Endometrial microvascular endothelial cells (primary cell): ENCODE data around the gene ARHGDIG. TPM values are rescaled to one million over a fixed set of nuclear protein-coding genes. Genes with fewer than 3 reads are reported as not detected.
"Not testable (repeated sequence)": the region's sequence is repeated elsewhere in the genome, so short reads cannot be mapped to it uniquely, and the experiment has no call there.

Experiments used
- in situ Hi-C: cut with HindIII; loops from 2 replicates; pipeline ENCODE4 v1.10.0; 2017; ENCODE audit warnings: low sequenced_read_pairs, low pct_unique_long_range_greater_than_20kb; ENCODE audit errors: inconsistent ontology term
- total RNA-seq: library from RNA; depleted of rRNA; stranded (reverse); fragments of >200 nt; gene quantifications from one replicate; pipeline ENCODE4 v1.2.3, GENCODE V29; 2015; ENCODE audit errors: inconsistent ontology term

The ARHGDIG gene
- total RNA-seq, 1 donor from 2014 or later = not detected

DNA sequence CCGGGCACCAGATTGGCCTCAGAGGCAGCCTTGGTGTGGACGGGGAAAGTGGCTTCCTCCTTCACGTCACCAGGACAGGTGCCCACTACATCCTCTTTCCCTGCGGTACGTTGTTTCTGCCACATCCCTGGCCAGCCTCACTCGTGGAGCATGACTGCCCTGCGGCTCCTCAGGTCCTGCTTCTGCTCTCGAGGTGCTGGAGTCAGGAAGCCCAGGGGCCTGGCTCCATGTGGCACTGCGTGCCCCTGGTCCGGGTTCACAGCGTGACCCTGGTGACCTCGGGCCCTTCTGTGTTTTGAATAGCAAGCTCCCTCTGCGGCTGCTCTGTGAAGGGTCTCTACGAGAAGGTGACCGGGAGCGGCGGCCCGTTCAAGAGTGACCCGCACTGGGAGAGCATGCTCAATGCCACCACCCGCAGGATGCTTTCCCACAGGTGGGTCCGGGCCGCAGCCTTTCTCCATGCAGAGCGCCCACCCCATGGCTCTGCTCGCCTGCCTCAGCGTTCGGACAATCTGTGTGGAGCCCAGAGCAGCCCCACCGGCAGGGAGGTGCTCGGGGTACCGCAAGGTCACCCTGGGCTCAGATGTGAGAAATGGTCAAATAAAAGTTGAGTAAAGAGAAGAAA, 18.2 kb upstream of the ARHGDIG start:
- in situ Hi-C loops = no loop called here

DNA sequence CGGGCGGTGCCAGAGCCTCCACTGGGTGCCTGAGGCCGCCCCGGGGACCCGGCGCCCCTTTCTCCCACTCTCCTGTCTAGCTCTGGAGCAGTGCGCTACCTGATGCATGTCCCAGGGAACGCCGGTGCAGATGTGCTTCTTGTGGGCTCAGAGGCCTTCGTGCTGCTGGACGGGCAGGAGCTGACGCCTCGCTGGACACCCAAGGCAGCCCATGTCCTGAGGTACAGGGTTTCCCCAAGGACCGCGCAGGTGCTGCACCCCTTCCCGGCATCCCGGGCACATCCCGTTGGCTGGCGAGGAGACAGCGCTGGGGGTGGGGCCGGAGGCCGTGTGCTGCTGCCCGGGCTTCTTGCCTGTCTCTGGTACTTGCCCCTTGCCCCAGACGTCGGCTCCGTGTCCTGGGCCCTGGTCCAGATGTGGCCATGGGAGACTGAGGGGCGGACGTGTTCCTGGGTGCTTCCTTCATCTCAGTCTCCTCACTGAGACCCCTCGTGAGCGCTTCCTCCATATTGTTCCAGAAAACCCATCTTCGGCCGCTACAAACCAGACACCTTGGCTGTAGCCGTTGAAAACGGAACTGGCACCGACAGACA, 17.1 kb upstream of the ARHGDIG start:
- in situ Hi-C loops = no loop called here

DNA sequence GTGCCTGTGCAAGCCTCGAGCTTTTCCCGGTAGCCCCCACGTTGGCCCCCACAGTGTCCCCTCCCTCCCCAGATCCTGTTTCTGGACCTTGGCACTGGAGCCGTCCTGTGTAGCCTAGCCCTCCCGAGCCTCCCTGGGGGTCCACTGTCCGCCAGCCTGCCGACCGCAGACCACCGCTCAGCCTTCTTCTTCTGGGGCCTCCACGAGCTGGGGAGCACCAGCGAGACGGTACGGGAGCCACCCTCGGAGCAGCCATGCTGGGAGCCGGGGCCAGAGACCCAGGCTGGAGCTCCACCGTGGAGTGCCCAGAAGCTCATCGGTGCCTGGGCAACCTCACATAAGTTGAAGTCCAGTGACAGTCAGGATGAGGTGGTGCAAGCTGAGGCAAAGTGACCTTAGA, 16.4 kb upstream of the ARHGDIG start:
- in situ Hi-C loops = no loop called here

DNA sequence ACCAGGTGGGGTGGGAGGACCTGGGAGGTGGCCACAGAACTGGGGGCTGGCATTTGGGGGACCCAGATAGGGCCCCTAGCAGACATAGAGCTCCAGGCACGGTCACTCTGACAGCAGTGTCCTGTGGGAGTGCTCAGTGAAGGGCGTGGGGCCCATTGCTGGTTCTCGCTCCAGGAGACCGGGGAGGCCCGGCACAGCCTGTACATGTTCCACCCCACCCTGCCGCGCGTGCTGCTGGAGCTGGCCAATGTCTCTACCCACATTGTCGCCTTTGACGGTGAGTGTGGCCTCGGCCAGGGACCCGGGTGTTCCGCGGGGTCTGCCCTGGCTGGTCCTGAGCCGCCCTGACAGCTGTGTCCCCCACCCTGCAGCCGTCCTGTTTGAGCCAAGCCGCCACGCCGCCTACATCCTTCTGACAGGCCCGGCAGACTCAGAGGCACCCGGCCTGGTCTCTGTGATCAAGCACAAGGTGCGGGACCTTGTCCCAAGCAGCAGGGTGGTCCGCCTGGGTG, 15.9 kb upstream of the ARHGDIG start:
- in situ Hi-C loops = no loop called here

DNA sequence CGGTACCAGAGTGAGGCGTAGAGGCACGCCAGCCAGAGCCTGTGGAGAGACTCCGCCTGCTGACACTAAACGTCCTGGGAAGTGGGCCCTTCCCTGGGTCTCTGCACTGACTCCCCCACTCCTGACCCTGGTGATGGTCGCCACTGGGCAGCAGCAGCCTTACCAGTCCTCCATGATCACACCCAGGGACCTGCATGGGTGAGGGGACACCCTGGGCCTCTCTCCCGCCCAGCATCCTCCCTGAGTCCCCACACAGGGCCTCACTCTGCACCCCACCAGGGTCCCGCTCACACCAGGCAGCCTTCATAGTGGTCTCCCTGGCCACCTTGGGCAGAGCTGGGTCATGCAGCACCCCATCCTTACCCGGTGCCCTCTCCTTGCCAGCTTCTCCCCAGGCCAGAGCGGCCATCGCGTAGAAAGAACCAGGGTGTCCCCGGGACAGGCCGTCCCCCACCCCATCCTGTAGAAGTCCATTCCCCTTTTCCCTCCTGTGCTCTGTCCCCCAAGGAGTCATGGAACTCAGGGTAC, 15.3 kb upstream of the ARHGDIG start:
- in situ Hi-C loops = no loop called here

DNA sequence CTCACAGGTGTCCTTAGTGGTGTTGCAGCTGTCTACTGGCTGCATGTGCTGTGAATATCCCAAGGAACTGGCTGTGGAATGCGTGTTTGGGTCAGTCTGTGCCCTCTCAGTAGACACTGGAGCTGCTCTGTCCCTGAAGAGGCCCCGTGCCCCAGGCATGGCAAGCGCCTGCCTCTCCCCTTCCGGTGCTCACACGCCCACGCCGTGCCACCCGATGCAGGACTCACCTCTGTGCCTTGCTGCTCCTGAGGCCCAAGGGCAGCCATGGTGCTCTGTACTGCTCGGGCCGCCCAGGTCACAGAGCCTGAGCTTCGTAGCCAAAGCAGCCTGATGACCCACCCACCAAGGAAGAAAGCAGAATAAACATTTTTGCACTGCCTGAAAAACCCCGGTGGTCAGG, 14.7 kb upstream of the ARHGDIG start:
- in situ Hi-C loops = no loop called here

DNA sequence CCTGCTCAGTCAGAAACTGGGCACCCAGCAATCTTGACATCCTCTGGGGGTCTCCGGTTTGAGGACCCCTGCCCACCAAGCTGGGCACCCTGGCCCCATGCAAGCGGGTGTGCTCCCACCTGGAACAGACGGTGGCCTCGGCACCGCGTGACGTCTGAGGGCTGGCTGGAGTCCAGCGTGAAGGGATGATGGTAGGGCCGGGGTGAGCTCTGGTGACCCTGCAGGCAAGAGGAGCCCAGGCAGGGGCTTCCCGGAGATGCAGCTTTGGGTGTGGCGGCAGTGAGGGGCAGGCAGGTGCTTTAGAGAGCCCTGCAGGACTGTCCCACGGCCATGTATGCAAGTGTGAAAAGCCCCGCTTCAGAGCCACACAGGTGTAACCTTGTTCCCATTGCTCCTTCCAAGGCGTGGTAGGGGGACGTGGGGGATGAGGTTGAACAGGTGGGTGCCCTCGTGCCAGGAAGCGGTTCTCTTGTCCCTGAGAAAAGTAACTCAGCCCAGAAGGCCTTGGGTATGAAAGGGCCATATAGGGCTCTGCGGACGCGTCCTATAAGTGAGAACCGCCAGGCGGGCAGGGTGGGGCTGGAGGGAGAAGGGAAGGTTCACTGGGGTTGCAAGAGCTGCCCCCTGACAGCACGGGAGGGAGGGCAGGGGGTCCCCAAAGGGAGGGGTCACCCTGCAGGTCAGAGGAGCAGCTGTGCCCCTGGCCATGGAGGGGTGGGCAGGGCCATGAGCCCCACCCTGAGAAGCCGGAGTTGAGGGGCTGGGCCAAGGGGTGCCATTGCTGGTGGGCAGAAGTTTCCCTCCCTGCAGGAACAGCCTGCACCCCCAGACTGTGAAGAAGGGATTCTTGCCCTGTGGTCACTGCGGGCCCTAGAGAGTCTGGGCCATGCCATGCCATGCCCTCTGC, 13.9 kb upstream of the ARHGDIG start:
- in situ Hi-C loops = no loop called here

DNA sequence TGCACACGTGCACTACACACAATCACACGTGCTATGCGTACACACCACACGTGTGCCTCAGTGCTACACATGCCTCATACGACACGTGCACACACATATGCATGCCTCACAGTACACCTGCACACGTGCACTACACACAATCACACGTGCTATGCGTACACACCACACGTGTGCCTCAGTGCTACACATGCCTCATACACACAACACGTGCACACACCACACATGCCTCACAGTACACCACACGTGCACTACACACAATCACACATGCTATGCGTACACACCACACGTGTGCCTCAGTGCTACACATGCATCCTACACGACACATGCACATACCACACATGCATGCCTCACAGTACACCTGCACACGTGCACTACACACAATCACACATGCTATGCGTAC, 12.8 kb upstream of the ARHGDIG start:
- in situ Hi-C loops = not testable (repeated sequence)

DNA sequence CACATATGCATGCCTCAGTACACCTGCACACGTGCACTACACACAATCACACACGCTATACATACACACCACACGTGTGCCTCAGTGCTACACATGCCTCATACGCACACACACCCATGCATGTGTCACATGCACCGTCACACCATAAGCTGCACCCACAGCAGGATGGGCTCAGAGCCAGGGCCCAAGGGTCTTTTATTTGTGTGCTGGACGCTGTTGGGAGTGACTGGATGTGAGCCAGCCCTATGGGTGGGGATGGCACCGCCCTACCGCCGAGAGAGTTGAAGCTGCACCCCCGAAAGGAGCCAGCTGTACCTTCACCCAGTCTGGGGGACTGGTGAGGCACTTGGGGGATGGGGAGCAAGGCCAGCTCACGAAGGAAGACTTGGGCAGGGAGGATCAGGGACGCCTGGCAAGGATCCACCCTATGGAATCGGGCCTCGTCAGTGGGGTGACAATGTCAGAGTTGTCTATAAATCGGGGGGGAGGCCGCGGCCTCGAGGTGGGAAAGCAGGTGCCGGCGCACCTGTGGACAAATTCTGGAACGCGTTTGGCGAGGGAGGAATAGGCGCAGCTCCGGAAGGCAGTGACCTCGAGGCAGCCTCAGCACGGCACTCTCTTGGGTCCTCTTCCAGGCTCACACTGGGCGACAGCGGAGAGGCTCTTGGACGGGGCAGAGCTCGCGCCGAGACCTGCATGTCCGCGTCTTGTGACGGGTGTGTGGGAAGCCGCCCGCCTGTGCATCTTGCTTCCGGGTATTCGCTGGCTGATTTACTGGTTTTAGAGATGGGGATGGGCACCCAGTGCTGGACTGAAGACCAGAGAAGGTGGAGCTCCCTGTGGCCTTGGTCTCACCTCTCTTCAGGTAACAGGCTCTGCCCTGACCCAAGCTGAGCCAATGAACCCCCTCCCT, 12.0 kb upstream of the ARHGDIG start:
- in situ Hi-C loops = no loop called here

DNA sequence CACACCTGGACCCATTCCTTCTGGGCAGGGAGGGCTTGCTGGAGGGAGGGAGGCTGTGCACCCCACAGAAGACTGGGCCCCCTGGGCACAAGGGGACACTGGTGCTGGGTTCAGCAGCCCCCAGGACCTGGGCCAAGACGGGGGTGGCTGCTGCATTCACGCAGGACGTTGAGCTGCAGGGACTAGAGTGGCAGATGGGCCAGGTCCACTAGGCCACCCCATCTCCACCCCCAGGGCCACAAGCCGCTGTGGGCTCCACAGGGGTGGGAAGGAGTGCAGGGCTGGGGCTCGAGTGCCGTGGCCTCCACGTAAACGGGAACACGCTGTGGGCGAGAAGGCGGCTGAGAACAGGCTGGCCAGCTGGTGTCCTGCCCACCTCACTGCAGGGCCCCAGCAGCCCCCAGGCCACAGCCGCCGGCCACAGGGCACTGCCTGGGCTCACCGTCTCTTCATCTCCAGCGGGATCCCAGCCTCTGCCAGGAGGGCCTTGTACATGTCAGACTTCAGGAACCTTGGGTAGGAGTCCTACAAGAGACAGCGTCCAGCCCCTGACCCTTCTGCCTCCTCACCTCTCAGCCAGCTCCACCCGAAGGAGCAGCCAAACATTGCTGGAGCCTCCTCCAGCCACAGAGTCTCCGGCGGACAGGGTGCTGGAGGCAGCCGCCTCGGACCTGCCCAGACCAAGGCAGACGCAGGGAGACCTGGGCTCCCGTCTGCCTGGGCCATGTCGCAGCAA, 11.2 kb upstream of the ARHGDIG start:
- in situ Hi-C loops = no loop called here

DNA sequence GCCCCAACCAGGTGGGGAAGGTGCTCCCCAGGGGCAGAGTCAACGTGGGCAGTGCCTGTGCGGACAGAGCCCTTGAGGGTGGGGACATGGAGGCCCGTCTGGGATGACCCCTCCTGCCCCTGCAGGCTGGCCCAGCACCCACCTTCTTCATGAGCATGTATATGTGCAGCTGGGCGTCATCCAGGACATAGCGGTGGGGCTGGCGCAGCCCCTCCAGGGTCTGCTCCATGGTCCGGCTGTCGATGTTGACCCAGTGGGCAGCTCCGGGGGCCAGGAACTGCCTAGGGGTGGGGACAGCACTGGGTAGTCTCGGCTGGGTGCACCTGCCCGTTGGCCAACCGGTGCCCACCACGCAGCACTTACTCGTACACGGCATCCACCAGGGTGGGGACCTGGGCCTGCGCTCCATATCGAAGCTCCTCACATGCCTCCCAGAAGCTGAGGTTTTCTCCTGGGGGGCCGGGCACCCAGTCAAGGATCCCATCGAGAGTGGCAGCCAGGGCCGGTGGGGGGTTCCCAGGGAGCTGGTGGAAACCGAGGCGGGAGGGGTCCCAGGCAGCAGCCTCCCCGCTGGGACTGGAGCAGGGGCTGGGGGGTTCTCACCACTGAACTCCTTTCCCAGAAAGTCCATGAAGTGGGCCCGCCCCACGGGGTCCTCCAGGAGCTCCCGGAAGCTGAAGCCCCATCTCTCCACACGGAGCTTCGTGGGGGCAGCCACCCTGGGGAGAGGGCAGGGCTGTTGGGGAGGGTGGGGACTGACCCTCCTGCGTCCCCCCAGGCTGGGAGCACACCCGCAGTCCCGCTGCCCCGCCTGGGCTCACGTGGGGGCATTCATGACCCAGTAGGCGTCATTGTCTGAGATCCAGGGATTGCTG, 9.8 kb upstream of the ARHGDIG start:
- in situ Hi-C loops = no loop called here

DNA sequence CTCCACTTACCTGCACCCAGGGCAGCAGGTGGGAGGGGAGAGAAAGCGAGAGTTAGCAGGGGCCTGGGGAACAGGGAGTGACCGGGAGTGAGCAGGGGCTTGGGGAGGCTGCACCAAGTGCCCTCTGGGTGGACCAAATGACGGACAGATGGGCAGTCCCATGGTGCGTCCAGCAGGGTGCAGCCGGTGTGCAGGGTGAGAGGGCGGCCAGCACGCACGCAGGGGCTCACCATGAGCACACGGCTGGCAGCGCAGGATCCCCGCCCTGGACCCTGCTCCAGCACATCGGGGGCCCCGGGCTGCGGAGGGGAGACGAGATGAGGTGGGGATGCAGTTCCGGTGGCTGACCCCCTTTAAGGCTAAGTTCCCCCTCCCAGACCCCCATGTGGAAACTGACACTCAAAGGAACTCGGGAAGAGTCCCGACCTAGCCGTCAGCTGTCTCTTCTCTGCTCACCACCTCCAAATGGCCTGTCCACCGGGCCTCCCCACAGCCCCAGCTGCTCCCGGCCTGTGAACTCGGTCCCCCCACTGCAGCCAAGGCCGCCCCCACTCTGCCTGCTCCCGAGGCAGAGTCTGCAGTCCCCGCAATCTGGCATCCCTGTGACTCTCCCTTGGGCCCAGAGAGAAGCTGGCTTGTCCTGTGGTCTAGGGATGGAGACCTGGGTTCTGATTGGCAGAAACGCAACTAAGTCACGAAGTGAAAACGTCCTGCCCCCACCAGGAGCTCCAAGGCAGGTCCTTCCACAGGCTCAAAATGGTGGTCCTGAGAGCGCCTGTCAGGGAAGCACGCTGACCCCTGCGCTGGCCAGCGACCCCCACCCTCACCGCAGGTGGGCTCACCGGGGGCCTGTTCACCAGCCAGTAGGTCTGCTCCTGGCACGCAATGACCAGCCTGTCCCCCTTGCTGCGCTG, 7.5 kb upstream of the ARHGDIG start:
- in situ Hi-C loops = no loop called here

DNA sequence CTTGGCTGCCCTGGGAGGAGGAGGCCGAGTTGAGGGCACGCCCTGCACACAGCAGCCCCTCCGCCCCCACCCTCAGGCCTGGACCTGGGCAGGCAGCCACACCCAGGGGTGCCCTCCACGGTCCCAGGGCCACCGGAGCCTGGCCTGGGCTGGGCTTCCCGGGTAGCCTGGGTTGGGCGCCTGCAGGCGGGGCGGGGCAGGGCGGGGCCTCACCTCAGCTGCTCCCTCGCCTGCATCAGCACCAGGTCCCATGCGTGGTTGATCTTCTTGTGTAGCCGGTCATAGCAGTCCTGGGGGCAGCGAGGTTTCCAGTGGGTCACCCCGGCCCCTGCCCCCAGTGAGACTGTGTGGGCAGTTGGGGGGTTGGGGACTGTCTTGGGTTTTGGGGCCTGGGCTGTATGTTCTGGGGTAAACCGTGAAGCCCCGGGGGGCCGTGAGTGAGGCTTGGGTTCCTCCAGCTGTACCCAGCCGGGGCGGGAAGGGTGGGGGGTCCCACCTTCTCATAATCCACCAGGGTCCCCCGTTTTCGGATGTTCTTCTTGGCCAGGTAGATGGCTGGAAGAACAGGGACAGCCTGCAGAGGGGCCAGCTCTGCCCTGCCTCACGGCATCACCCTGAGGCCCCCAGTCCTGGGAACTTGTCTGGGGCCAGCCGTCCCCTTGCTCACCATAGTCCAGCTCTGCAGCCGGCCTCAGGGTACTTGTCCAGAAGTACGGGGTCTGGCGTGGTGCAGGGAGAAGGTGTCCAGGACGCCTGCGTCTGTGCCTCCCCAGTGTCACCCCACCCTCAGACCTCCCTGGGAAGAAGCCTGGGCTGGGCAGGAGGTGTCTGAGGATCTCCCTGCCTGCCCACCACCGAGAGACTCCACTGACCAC, 6.6 kb upstream of the ARHGDIG start:
- in situ Hi-C loops = no loop called here

DNA sequence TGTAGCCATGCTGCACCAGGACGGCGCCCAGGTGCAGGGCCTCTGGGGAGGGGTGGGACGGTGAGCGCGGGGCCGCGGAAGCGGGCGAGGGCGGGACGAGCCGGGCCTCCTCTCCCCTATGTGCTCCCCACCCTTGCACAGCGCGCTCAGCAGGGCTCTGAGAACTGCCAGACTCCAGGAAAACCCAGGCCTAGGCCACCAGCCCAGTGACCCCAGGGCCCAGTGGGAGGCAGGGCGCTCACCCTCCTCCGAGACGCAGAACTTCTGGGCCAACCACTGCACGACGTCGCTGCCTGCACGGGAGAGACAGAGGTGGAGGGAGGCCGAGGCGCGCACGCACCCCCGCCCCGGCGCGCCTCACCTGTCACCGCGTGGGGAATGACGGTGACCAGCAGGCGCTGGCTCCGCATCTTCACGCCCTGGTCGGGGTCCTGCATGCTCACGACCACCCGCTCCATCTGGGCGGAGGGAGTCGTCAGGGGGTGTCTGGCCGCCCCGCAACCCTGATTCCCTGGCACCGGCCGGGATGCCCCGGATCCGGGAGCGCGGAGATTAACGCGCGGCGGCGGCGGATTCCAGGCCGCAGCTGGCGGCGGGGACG, 5.2 kb upstream of the ARHGDIG start:
- in situ Hi-C loops = no loop called here

DNA sequence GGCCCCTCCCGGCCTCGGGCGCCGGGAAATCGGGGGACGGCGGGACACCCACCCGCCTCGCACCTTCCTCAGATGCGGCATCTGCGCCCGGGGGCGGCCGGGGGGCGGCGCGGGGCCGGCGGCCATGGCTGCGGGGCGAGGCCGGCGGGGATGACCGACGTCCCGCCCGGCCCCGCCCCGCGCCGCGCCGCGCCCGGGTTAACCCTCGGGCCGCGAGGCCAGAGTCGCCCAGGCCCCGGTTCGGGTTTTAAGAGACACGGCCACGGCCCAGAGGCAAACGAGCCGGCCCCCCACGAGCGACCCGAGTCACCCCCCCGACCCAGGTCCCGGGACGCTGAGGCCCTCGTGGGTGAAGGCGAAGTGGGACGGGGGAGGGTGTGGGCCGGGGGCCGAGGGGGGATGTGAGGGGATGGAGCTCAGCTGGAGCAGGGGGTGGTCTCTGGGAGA, 4.6 kb upstream of the ARHGDIG start, which contains the start of gene RGS11:
Gene RGS11, minus strand, starts transcription at position 159 of the 447 bp plus-strand sequence. Its CDS starts 33 bp downstream, at position 126.
- in situ Hi-C loops = no loop called here
